Muscle of leg (tissue), 11 donors: ENCODE measurements around the gene WSCD1. TPM values are rescaled to one million over a fixed set of nuclear protein-coding genes. Genes with fewer than 3 reads are reported as not detected.

Source experiments
- DNase-seq: peaks from one replicate; pipeline ENCODE4 v3.0.0; 2013
- H3K27ac ChIP-seq: one replicate; pipeline ENCODE4 v1.5.1; 2013; ENCODE audit warnings: mild to moderate bottlenecking, low read length, control low read depth
- H3K27me3 ChIP-seq: one replicate; pipeline ENCODE4 v1.6.1; 2013; ENCODE audit warnings: low read length; ENCODE audit not compliant: control insufficient read depth, insufficient read depth
- H3K36me3 ChIP-seq: one replicate; pipeline ENCODE4 v1.6.1; 2013; ENCODE audit warnings: low read length; ENCODE audit not compliant: control insufficient read depth, insufficient read depth
- H3K4me1 ChIP-seq: one replicate; pipeline ENCODE4 v1.6.1; 2013; ENCODE audit warnings: low read length; ENCODE audit not compliant: control insufficient read depth, insufficient read depth
- H3K4me3 ChIP-seq: one replicate; pipeline ENCODE4 v1.5.1; 2013; ENCODE audit warnings: low read length, control low read depth
- H3K9me3 ChIP-seq: replicated peaks from 2 replicates; pipeline ENCODE4 v1.6.1; 2013; ENCODE audit warnings: low read depth, low read length; ENCODE audit not compliant: control insufficient read depth
- whole genome bisulfite sequencing: methylation state at CpG from one replicate; pipeline ENCODE4 v1.1.5; 2013; ENCODE audit warnings: missing lambda C conversion rate; ENCODE audit not compliant: insufficient coverage; 5-methylcytosine and 5-hydroxymethylcytosine counted together
- polyA plus RNA-seq, 8 donors: library from polyadenylated mRNA; unstranded; fragments of 120-200 nt; gene quantifications; one replicate each; pipeline versions ENCODE4 v1.2.1 to v1.2.3, GENCODE V29; 2013; ENCODE audit warnings: inconsistent platforms in 1 of 8, low replicate concordance in 1 of 8; ENCODE audit not compliant: insufficient read length in 8 of 8, insufficient read depth in 1 of 8
- total RNA-seq: library from RNA; stranded (reverse); fragments of 120-200 nt; gene quantifications from one replicate; pipeline ENCODE4 v1.2.4, GENCODE V29; 2013

The WSCD1 gene
- total and polyA plus RNA-seq, 9 donors: 32.0 to 44.2 (median 40.1) TPM

DNA sequence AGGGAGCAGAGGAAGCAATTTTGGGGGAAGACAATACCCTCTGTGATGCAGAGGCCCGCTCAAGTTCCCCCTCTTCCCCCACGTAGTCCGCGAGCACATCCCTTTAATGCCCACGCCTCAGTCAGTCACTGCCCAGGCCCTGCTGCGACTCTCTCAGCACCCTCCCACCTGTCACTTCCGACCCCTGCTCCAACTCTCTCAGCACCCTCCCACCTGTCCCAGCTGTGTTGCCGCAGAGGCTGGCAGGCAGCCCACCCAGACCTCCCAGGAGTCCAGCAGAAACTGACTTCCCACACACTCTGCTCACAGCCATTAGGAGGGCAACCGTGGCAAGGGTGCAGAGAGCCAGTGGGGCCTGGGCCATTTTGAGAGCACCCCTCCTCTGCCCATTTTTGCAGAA is 92.7 kb downstream of the WSCD1 start:
- H3K9me3 ChIP-seq: no peaks in the 10 kb centered on the region
- no peak overlapping the region for H3K4me3 ChIP-seq
- H3K4me1 ChIP-seq: peaks cover 35% of the 10 kb centered on the region
- DNase-seq: peak; percentile 31
- no peaks in the 10 kb centered on the region for H3K36me3 ChIP-seq
- H3K27me3 ChIP-seq: no peaks in the 10 kb centered on the region
- H3K27ac ChIP-seq: no peak overlapping the region
- WGBS: 39% methylated on average over 8 of the region's 9 CpGs

- WGBS: 15% methylated on average over 4 of the region's 6 CpGs
- no peaks in the 10 kb centered on the region for H3K36me3 ChIP-seq
- no peak overlapping the region for H3K4me3 ChIP-seq
- peak; percentile 16 for DNase-seq
- peaks cover 35% of the 10 kb centered on the region for H3K4me1 ChIP-seq
- H3K27me3 ChIP-seq: no peaks in the 10 kb centered on the region
- no peak overlapping the region for H3K27ac ChIP-seq
- H3K9me3 ChIP-seq: no peaks in the 10 kb centered on the region
Observed at GRCh38 chr17:6163612-6164333, 93.6 kb downstream of the WSCD1 start.

GRCh38 chr17:6164996-6165395 is 94.8 kb downstream of the WSCD1 start:
- 78% methylated on average over 4 of the region's 5 CpGs for WGBS
- Histone ChIP-seq H3K27me3 (no peaks in the 10 kb centered on the region), H3K9me3 (no peaks in the 10 kb centered on the region), H3K27ac (no peak overlapping the region), H3K36me3 (no peaks in the 10 kb centered on the region), H3K4me3 (no peak overlapping the region), H3K4me1 (peaks cover 35% of the 10 kb centered on the region)
- DNase-seq: no peak

DNA sequence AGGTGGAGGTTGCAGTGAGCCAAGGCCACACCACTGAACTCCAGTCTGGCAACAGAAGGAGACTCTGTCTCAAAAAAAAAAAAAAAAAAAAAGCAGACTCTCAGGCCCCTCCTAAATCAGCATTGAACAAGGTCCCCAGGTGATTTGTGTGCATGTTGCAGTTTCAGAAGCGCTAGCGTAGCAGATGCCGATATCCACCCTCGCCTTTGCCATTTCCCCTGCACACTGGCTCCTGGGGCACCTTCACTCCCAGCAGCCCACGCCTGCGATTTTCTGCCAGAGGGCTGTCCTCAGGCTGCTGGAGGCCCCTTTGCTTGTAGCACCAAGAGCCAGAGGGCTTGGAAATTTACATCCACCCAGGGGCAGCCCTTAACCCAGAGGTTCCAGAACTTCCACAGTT is 95.6 kb downstream of the WSCD1 start:
- Histone ChIP-seq H3K36me3 (no peaks in the 10 kb centered on the region), H3K4me1 (peaks cover 35% of the 10 kb centered on the region), H3K27ac (no peak overlapping the region), H3K9me3 (no peaks in the 10 kb centered on the region), H3K4me3 (no peak overlapping the region), H3K27me3 (no peaks in the 10 kb centered on the region)
- no peak for DNase-seq
- WGBS: 47% methylated on average over 6 of the region's 6 CpGs

GRCh38 chr17:6166492-6167179 is 96.5 kb downstream of the WSCD1 start:
- WGBS: 60% methylated on average over 5 of the region's 6 CpGs
- no peak for DNase-seq
- Histone ChIP-seq H3K4me3 (no peak overlapping the region), H3K4me1 (peaks cover 35% of the 10 kb centered on the region), H3K36me3 (no peaks in the 10 kb centered on the region), H3K9me3 (no peaks in the 10 kb centered on the region), H3K27me3 (peaks cover 3% of the 10 kb centered on the region), H3K27ac (no peak overlapping the region)

DNA sequence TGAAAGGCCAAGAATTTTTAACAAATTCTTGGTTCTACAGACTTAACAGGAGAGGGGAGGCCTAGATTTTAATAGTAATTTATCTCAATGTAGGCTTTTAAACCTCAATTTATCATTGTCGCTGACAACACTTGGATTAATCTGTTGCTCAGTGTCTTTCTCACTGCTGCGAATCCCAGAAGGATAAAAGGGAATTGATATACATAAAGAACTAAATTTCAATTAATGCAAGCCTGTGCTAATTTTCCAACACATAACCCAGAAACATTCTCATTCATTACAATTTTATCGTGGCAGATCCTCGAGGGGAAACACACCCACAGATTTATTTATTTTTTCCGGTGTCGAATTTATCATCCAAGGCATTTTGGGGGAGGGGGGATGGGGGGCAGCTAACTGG is 98.1 kb downstream of the WSCD1 start:
- no CpG with 5 or more reads among the region's 6 CpGs for WGBS
- peaks cover 4% of the 10 kb centered on the region for H3K27me3 ChIP-seq
- no peak overlapping the region for H3K4me3 ChIP-seq

DNA sequence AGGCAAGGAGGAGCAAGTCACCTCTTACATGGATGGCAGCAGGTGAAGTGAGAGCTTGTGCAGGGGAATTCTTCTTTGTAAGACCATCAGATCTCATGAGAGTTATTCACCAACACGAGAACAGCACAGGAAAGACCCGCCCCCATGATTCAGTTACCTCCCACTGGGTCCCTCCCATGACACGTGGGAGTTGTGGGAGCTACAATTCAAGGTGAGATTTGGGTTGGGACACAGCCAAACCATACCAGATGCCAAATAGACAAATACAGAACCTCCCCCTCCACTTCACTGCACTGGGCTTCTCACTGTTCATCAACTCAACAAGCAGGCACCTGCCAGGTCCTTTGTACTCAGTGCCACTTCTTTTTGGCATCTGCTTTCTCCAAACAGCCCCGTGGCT is 100.2 kb downstream of the WSCD1 start:
- DNase-seq: no peak
- H3K27me3 ChIP-seq: peaks cover 4% of the 10 kb centered on the region
- no peaks in the 10 kb centered on the region for H3K9me3 ChIP-seq
- H3K4me1 ChIP-seq: peaks cover 5% of the 10 kb centered on the region
- no peak overlapping the region for H3K4me3 ChIP-seq
- H3K27ac ChIP-seq: no peak overlapping the region
- no peaks in the 10 kb centered on the region for H3K36me3 ChIP-seq
- WGBS: no CpG with 5 or more reads among the region's 4 CpGs

More for the DNA sequence above, 98.1 kb downstream of the WSCD1 start:
- no peak for DNase-seq
- no peak overlapping the region for H3K27ac ChIP-seq
- peaks cover 19% of the 10 kb centered on the region for H3K4me1 ChIP-seq
- H3K9me3 ChIP-seq: no peaks in the 10 kb centered on the region
- H3K36me3 ChIP-seq: no peaks in the 10 kb centered on the region

GRCh38 chr17:6172642-6173330 is 102.6 kb downstream of the WSCD1 start:
- no peak overlapping the region for H3K4me3 ChIP-seq

DNA sequence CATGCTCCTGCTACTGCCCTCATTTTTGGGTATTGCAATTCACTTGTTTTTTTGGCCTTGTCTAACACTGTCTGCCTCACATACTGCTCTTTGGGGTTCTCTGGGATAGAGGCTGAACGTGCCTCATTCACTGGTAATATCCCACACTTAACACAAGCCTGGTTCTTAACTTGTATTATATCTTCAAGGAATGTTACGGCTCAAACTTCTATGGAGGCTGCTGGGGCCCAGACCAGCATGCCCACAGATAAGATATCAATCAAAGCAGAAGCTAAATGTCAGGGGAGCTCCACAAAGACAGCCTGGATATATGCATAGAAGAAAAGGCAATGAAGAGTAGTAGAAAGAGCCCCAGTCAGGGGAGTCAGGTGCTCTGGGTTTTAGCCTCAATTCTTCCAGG is 103.5 kb downstream of the WSCD1 start:
- Histone ChIP-seq H3K4me3 (no peak overlapping the region), H3K9me3 (no peaks in the 10 kb centered on the region), H3K27me3 (peaks cover 4% of the 10 kb centered on the region), H3K36me3 (no peaks in the 10 kb centered on the region), H3K27ac (no peak overlapping the region), H3K4me1 (peaks cover 3% of the 10 kb centered on the region)
- WGBS: no CpG with 5 or more reads among the region's 2 CpGs
- no peak for DNase-seq

More at GRCh38 chr17:6172642-6173330, 102.6 kb downstream of the WSCD1 start:
- Histone ChIP-seq H3K36me3 (no peaks in the 10 kb centered on the region), H3K4me1 (no peaks in the 10 kb centered on the region), H3K27ac (no peak overlapping the region), H3K9me3 (no peaks in the 10 kb centered on the region), H3K27me3 (peaks cover 4% of the 10 kb centered on the region)
- DNase-seq: no peak
- 41% methylated on average over 5 of the region's 9 CpGs for WGBS
